Keratinocyte (primary cell): ENCODE results near the gene REV3L.

Experiments used
- EZH2 ChIP-seq: IDR thresholded peaks from one replicate; pipeline ENCODE4 v1.6.1; 2012; ENCODE audit warnings: inconsistent platforms, mild to moderate bottlenecking, low read length, moderate library complexity
- TF ChIP-seq, protein P1 (sequence below), 3 experiments: IDR thresholded peaks in 1 of 3; conservative IDR thresholded peaks in 1 of 3; optimal IDR thresholded peaks in 1 of 3; 2 replicates in 2 of 3; 3 replicates in 1 of 3; pipeline versions ENCODE3 to v1.5.1; 2011; ENCODE audit warnings: low read length in 3 of 3, mild to moderate bottlenecking in 3 of 3, moderate library complexity in 2 of 3, control low read depth in 1 of 3, inconsistent platforms in 1 of 3; ENCODE audit not compliant: insufficient read depth in 2 of 3; ENCODE audit errors: extremely low read depth in 1 of 3

DNA sequence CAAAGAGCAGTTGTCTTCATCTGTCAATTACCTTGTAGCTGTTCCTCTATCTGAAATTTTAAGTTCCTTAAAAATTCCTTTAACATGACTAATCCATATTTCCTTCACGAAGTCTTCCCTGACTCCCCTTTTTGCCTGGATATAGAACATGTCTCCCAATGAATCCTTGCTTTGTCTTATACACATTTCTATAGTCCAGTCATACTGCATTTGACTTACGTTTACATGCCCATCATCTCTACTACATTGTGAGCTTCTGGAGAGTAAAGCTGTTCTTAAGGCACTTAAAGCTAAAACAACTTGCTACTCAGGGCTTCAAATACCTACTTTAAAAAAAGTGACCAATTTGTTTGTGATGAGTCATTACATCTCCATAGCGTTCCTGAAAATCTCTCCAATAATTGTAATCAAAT is 4.9 kb downstream of the REV3L start:
- no peak for TF ChIP-seq EZH2
- TF ChIP-seq, protein P1, sequence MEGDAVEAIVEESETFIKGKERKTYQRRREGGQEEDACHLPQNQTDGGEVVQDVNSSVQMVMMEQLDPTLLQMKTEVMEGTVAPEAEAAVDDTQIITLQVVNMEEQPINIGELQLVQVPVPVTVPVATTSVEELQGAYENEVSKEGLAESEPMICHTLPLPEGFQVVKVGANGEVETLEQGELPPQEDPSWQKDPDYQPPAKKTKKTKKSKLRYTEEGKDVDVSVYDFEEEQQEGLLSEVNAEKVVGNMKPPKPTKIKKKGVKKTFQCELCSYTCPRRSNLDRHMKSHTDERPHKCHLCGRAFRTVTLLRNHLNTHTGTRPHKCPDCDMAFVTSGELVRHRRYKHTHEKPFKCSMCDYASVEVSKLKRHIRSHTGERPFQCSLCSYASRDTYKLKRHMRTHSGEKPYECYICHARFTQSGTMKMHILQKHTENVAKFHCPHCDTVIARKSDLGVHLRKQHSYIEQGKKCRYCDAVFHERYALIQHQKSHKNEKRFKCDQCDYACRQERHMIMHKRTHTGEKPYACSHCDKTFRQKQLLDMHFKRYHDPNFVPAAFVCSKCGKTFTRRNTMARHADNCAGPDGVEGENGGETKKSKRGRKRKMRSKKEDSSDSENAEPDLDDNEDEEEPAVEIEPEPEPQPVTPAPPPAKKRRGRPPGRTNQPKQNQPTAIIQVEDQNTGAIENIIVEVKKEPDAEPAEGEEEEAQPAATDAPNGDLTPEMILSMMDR (optimal IDR thresholded peaks at IDR 0.05 in 1 of 3, IDR thresholded peaks at IDR 0.05 in 1 of 3, conservative IDR thresholded peaks at IDR 0.05 in 1 of 3; ENCODE audit: extremely low read depth in 1 of 3, insufficient read depth in 2 of 3, low read length in 3 of 3) = no peak
